ENCODE data around the gene ZDHHC16.

DNA sequence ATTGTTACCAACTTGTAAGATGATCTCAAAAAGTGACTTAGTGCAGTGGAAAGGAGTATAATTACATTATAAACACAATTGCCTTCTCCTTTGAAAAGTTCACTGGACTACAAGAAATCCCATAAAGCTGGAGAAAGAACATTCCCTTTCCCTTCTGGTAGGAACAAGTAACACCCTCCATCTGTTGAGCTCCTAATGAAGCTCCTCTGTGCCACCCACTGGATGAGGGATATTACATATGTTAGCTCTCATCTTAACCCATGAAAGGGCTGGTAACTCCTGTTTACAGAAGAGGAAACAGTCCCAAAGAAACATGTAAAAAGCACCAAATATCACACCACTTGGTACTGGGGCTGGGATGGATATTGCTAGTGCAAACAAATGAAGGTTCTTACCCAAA is 11.9 kb upstream of the ZDHHC16 start:
- TF ChIP-seq CTCF (IDR thresholded peaks at IDR 0.05) (no peak), POLR2AphosphoS5 (IDR thresholded peaks at IDR 0.05; ENCODE audit: low read depth, low read length) (no peak; the same call in 1 of the 2 replicates), REST (IDR thresholded peaks at IDR 0.05; ENCODE audit: insufficient read depth in 1 of 2, low read depth in 2 of 2, low read length in 1 of 2) (no peak), SIN3A (IDR thresholded peaks at IDR 0.05; ENCODE audit: borderline replicate concordance, insufficient read depth, low read depth, low read length) (no peak), TCF7L2 (IDR thresholded peaks at IDR 0.05; ENCODE audit: low read depth, low read length) (no peak)
